KMS-11 (cell line): Measurements from ENCODE around the gene DSCAML1.

Source experiments
- H2AFZ ChIP-seq: fragments of 200-600 bp; sonication (generic); 2 replicates; pipeline ENCODE4 v1.6.1; 2016; ENCODE audit warnings: antibody characterized with exemption, mixed run types, low read depth
- H3K27ac ChIP-seq: fragments of 200-600 bp; sonication (generic); 2 replicates; pipeline ENCODE4 v1.6.1; 2016; ENCODE audit warnings: mild to moderate bottlenecking, mixed run types
- H3K27me3 ChIP-seq: fragments of 200-600 bp; sonication (generic); 2 replicates; pipeline ENCODE4 v1.6.1; 2017; ENCODE audit warnings: mild to moderate bottlenecking, low read depth, mixed run types, moderate library complexity; ENCODE audit not compliant: insufficient read depth
- H3K36me3 ChIP-seq: fragments of 200-600 bp; sonication (generic); 2 replicates; pipeline ENCODE4 v1.6.1; 2017; ENCODE audit warnings: mild to moderate bottlenecking, mixed run types; ENCODE audit not compliant: insufficient read depth
- H3K4me1 ChIP-seq: fragments of 200-600 bp; sonication (generic); 2 replicates; pipeline ENCODE4 v1.6.1; 2016; ENCODE audit warnings: mild to moderate bottlenecking, low read depth, mixed run types; ENCODE audit not compliant: poor library complexity, severe bottlenecking
- H3K4me2 ChIP-seq: fragments of 200-600 bp; sonication (generic); 2 replicates; pipeline ENCODE4 v1.7.0; 2016; ENCODE audit warnings: mild to moderate bottlenecking, mixed run types
- H3K4me3 ChIP-seq: fragments of 200-600 bp; sonication (generic); IDR thresholded peaks from 2 replicates; pipeline ENCODE4 v1.6.1; 2017; ENCODE audit warnings: low read depth, low read length, mixed read lengths; ENCODE audit not compliant: insufficient read depth
- H3K79me2 ChIP-seq: fragments of 200-600 bp; sonication (generic); 2 replicates; pipeline ENCODE4 v1.6.1; 2016; ENCODE audit warnings: low read depth, mixed run types; ENCODE audit not compliant: insufficient read depth
- H3K9ac ChIP-seq: fragments of 200-600 bp; sonication (generic); 2 replicates; pipeline ENCODE4 v1.6.1; 2016; ENCODE audit warnings: mild to moderate bottlenecking, mixed run types
- H4K20me1 ChIP-seq: fragments of 200-600 bp; sonication (generic); 2 replicates; pipeline ENCODE4 v1.6.1; 2016; ENCODE audit warnings: mild to moderate bottlenecking, mixed run types; ENCODE audit not compliant: insufficient read depth
- CTCF ChIP-seq: fragments of 200-600 bp; sonication (generic); conservative IDR thresholded peaks from 2 replicates; pipeline ENCODE4 v1.6.1; 2017; ENCODE audit warnings: low read depth, mild to moderate bottlenecking, antibody characterized with exemption, low read length, moderate library complexity, mixed read lengths

The DSCAML1 gene

GRCh38 chr11:117589063-117589462 lies 208.0 kb downstream of the DSCAML1 start:
- TF ChIP-seq CTCF, result no peak
- no peaks in the 10 kb centered on the region for H4K20me1 ChIP-seq
- no peaks in the 10 kb centered on the region for H3K27me3 ChIP-seq
- H3K9ac ChIP-seq, result no peak overlapping the region
- no peak overlapping the region for H3K27ac ChIP-seq
- H3K4me2 ChIP-seq, result no peak overlapping the region
- no peak overlapping the region for H2AFZ ChIP-seq
- H3K4me3 ChIP-seq, result no peak overlapping the region
- H3K4me1 ChIP-seq, result no peaks in the 10 kb centered on the region
- no peaks in the 10 kb centered on the region for H3K36me3 ChIP-seq
- no peaks in the 10 kb centered on the region for H3K79me2 ChIP-seq

- Histone ChIP-seq H3K4me1 (no peaks in the 10 kb centered on the region), H3K79me2 (no peaks in the 10 kb centered on the region), H3K4me3 (no peak overlapping the region), H4K20me1 (no peaks in the 10 kb centered on the region), H2AFZ (no peak overlapping the region), H3K4me2 (no peak overlapping the region), H3K36me3 (no peaks in the 10 kb centered on the region), H3K27ac (no peak overlapping the region), H3K27me3 (no peaks in the 10 kb centered on the region), H3K9ac (no peak overlapping the region)
- TF ChIP-seq CTCF, result no peak
Observed at GRCh38 chr11:117588166-117588810, 208.7 kb downstream of the DSCAML1 start.

- no peak for TF ChIP-seq CTCF
- H4K20me1 ChIP-seq, result no peaks in the 10 kb centered on the region
- H2AFZ ChIP-seq, result no peak overlapping the region
- no peak overlapping the region for H3K9ac ChIP-seq
- no peaks in the 10 kb centered on the region for H3K36me3 ChIP-seq
- no peaks in the 10 kb centered on the region for H3K79me2 ChIP-seq
- no peak overlapping the region for H3K4me2 ChIP-seq
- H3K4me1 ChIP-seq, result no peaks in the 10 kb centered on the region
- H3K4me3 ChIP-seq, result no peak overlapping the region
- no peaks in the 10 kb centered on the region for H3K27me3 ChIP-seq
- H3K27ac ChIP-seq, result no peak overlapping the region
Observed at GRCh38 chr11:117587416-117587815, 209.6 kb downstream of the DSCAML1 start.

- Histone ChIP-seq H3K27me3 (no peaks in the 10 kb centered on the region), H3K9ac (no peak overlapping the region), H3K27ac (no peak overlapping the region), H3K36me3 (no peaks in the 10 kb centered on the region), H2AFZ (no peak overlapping the region), H3K79me2 (no peaks in the 10 kb centered on the region), H3K4me1 (no peaks in the 10 kb centered on the region), H3K4me3 (no peak overlapping the region), H4K20me1 (no peaks in the 10 kb centered on the region), H3K4me2 (no peak overlapping the region)
- no peak for TF ChIP-seq CTCF
Observed at GRCh38 chr11:117586392-117586791, 210.6 kb downstream of the DSCAML1 start.
